GM19035 (cell line): Measurements from ENCODE around the gene BTBD7.

ENCODE experiments used
- ATAC-seq: cut with Tn5 transposase; IDR thresholded peaks from one replicate; pipeline ENCODE4 v1.9.1; 2021; ENCODE audit not compliant: unreplicated experiment

Gene BTBD7

DNA sequence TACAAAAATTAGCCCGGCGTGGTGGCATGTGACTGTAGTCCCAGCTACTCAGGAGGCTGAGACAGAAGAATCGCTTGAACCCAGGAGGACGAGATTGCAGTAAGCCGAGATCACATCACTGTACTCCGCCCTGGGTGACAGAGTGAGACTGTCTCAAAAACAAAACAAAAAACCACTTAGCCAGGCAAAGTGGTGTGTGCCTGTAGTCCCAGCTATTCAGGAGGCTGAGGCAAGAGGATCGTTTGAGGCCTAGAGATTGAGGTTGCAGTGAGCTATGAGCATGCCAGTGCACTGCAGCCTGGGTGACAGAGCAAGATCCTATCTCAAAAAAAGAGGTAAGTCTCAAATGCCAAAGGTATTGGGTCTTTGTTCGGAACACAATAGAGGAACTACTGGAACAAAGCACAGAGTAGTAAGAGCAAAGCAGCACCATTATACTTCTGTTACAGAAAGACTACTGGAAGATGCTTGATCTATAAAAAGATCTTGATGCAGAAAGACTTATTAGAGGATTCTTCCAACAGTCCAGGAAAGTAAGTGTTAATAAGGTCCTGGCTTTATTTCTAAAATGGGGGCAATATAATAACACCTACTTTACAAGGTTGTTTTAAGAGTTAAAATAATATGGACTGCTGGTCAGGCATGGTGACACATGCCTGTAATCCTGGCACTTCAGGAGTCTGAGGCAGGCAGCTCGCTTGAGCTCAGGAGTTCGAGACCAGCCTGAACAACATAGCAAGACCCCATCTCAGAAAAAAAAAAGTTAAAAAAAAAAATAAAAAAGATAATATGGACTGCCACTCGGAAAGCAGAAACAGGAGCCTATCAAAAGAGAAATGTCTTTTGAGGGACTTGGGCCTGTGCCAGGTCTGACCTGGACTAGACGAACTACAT is 29.9 kb downstream of the BTBD7 start:
- ATAC-seq = no peak

DNA sequence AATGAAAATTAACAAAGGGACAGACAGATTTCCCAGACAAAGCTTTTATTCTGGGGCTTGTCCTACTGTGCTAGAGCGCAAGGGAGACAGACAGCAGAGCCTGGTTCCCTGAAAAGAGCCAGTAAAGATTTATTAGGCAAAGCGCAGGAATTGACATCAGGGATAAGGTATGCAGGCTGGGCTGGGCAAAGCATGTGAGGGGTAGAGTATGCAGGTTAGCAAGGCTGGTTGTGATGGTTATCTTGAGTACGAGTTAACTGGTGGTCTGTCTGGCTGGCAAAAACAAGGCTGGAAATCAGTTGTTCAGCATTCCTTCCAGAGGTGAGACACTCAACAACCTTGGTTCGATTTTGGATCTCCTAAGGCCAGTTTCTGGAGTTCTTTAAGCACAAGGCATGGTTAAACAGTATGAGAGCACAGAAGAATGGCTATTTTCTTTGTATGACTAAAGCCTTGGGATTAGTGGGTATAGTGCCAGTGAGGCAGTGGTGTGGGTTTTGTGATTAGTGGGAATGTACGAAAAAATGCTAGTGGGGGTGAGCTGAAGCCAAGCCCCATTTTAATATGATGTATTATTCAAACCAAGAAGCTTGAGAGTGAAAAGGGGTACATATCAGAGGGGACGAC is 30.9 kb downstream of the BTBD7 start:
- ATAC-seq = no peak

DNA sequence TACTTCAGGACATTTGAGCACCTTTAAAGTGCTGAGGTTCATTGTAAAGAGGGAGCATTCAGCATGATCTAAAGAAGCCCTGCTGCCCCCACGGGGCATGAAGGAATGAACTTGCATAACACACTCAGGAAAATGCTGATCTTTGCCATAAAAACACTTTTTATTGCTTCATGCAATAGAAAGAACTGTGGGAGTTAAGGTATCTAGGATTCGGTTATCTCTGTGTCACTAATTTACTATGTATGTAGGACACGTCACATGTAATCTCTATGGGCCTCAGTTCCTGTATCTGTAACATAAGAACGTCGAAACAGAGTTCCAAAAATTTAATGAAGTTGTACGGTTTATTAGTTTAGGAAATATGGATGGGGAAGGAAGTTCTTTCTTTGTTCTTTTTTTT is 33.0 kb downstream of the BTBD7 start:
- no peak for ATAC-seq

DNA sequence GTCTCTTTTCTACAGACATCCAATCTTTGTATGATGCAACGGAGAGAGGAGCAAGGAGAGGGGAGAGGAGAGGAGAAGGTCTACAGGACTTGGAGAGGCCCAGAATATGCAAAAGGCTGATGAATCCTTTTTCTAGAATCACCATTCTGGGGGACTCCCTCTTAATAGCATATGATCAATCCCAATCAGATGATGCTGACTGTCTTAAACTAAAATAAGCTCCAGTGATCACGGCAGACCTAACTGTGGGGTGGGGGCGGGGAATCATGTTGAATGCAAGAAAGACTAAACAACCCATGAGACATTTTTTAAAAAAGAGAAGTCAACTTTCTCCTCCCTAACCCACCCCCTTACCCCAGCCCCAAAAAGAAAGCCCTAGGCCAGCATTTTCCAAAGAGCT is 33.4 kb downstream of the BTBD7 start:
- no peak for ATAC-seq

DNA sequence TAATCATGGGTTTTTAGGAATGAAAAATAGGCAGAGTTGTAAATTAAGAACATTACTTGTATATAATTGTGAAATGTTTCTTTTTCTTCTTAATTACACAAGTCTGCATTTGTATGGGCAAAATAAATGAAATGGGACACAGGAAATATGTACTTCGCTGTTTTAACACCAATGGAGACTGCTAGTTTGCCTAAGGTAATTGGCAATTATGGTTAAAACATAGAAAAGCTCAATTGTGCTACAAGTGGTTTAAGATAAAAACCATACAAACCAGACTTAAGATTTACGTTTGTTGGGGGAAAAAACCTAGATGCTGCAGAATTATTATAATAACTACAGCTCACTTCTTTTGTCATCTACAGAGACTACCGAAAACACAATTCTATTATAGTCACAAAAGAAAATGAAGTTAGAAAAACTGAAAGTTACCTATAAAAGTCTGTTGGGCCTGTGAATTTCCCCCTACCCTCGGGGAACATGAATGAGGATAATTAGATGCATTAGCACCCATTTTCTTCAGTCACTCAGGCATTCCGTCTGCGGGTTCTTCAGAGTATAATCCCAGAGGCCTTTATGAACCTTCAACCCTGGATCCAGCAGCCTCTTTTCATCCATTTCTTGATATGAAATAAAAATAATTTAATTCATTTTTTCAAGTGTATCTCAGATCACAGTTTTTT is 37.2 kb downstream of the BTBD7 start:
- ATAC-seq = no peak

DNA sequence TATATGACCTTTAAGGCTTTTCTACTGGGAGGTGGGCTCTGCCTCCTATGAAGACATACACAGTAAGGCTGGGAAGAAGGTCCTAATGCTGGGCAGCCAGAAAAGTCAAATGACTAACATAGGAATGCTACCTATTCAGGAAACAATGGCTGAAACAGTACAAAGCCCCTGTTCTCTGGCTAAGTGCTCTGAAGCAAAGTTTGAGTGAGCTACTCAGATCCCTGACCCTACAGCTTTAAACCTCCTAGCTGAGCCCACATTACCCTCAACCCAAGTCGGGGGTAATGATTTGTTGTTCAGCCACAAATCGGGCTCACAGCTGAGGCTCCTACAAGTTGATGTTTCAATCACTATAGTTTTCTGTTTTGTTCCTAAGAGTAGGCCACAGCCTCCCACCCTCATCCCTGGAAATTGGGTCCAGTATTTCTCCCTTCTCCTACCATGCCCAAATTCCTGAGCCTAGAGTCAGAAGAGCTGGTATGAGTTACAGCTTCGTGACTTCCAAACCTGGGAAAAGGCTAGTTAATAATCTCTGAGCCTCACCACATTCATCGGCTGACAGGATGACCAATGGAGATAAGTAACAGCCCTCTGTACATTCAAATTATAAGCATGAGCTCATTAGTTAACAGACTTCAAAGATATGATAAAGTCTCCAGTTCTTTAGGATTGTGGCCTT is 46.5 kb downstream of the BTBD7 start:
- no peak for ATAC-seq

DNA sequence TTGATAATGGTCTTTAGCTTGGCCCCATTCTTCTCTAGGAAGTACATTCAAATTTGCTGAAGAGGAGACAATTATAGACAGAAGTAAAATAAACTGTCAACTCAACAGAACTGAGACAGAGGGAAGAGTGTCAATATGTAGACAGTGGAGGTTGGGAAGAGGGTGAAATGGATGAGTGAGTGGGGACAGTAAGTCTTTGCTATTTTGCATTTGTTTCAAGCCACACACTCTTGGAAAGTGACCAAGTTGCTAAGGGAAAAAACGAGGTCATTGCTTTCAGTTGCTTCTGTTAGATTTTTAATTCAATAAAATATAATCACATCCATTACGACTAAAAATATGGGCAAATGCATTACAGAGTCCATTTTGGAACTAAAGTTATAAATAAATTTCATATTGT is 47.8 kb downstream of the BTBD7 start:
- ATAC-seq = no peak

DNA sequence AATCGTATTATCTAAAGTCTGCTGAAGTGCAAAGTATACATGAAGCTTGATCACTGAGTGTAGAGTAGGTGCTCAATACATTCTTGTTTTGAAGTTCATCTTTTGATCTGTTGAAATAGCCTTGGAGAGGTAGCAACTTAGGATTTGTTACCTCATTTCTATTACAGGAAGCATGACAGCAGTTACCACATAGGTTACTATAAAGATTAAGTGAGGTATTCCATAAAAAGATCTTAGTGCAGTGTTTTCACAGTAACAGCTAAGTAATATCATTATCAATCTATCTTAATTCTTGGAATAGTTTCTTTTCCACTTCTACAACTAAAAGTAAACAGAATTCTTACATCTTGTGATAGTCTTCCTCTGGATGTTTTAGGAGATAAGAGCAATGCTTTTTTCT is 50.9 kb downstream of the BTBD7 start:
- ATAC-seq = no peak

DNA sequence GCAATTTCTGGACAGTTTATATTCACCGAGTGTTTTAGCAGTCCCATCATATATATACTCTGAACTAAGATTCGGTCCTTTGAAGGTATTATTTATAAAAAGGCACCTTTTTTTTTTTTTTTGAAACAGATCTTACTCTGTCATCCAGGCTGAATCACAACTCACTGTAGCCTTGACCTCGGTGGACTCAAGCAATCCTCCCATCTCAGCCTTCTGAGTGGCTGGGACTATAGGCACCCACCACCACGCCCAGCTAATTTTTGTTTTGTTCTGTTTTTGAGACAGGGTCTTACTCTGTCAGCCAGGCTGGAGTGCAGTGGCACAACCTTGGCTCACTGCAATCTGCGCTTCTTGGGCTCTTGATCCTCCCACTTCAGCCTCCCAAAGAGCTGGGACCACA is 52.1 kb downstream of the BTBD7 start:
- ATAC-seq = no peak

DNA sequence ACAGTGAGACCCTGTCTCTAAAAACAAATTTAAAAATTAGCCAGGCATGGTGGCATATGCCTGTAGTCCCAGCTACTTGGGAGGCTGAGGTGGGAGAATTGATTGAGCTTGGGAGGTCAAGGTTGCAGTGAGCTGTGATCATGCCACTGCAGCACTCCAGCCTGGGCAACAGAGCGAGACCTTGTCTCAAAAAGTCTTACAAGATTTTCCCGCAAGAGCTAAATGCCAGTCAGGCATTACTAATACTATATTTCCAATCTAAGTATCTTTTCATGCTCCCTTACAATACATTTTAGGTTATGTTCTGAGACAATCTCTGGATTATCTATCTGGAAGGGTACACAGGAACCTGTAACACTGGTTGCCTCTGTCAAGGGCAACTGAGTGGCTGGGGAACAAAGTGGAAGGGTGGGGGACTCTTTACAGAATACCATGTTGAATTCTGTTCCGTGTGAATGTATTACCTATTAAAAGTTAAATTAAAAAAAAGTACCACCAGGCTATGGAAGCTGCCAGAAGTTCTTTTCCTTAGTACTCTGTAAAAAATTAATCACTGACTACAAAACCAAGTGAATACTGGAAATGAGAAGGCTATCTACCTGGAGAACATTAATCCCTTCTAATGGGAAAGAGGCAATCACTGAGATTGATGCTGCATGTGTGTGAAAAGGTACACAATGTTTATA is 56.7 kb downstream of the BTBD7 start:
- no peak for ATAC-seq

DNA sequence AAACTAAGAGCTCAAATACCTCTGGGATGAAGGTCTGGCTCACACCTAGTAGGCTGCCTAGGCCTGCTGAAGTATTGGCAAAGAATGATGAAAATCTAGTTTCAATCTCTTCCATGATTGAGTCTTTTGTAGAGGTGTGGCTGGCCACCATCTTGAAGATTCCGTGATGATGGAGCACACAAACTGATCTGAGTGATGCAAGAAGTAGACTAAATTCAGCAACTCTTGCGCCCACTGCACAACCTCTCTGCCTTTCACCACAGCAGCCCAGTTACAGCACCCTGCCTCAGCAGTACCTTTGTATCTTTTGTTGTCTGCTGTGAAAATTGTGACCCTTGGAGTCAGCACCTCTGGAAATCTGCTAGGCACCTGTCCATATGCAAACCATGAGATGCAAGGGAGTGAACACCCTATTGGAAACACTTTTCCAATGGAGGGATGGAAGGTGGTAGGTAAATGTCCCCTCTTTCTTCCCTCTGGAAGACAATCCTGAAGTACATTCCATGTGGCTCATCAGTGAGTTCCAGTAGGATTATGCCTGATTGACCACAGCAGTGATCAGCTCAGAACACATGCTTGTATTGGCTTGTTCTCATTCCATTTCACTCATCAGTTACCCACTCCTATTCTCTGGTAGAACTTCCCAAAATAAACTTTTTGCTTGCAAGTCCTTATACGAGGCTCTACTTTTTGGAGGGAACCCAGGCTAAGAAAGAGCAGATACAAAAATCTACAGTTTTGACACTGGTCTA is 58.6 kb downstream of the BTBD7 start:
- no peak for ATAC-seq

DNA sequence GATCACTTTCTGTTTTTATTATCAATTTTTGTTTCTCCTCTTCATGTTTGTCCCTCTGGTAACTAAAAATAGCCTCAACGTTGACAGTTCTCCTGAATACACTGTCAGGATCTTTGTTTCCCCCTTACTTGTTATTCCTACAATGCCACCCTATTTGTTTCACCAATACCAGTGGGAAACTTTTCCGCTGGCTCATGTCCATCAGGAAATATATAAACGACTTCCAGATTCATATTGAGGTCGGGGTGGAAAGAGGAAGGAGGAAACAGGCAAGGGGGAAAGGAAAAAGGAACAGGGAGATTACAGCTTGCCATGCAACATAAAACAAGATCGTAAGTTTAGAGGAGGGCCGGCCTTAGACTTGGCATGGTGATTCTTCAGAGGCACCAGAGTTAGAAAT is 61.7 kb downstream of the BTBD7 start:
- ATAC-seq = no peak

DNA sequence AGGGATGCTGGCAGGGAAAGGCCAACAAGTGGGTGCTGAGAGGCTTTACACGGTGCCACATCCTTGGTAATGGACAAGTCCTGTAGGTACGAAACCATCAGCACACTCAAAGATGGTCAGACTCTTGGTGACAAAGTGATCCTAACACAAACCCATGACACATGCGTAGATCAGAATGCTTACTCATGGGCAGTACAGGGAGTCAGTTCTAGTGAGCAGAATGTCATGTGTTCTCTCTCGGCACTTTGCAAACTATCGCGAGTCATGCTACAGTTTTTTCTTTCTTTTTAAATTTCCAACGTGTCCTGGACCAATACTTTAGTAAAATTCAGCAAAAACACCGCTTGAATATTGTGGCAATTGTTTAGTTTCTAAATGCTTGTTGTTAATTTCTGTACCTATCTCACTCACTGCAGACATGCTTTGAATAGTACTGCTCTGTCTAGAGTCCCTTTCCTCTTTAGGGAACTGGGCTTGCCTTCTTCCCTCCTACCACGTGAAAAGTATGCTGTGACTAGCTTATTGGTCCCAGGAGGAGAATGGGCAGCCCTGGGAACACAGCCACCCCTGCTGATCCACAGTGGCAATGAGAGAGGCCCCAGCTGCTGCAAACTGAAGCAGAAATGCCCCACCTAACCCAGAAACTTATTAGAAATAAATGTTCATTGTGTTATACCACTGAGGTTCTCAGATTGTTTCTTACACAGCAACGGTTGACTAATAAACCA is 63.3 kb downstream of the BTBD7 start:
- ATAC-seq = no peak

DNA sequence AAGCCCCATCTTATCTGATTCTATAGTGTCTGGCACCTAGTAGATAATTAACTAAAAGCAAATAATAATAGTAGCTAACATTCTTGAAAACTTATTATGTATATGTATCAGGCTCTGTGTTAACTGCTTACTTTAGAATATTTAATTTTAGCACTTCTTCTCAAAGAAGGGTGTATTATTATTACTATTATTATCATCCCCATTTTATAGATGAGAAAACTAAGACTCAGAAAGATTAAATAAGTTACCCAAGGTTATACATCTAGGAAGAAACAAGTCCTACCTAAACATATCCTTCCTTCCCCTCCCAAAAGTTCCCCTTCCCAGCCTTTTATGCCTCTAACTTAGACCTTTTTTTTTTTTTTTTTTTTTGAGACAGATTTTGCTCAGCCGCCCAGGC is 64.4 kb downstream of the BTBD7 start:
- ATAC-seq = no peak

DNA sequence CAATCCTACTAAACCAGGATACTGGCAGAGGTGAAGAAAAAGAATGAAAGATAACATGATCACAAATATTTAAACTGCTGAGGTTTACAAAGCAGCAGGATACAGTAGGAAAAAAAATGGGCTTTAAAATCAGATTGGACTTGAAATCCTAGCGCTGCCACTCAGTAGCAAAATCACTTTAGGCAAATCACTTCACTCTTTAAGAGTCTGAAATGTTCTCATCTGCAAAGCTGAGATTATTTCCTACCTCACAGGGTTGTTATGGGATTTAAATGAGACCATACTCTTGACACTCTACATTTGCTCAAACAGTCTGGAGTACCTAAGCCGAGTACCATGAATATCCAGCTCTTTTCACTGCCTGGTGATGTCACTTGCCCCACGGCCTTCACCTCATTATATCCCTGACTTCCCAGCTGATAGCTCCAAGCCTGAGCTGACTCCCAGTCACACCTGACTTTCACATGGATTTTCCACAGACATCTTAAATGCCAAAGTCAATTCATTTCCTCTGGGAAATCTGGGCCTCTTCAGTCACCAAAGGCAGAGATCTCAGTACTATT is 65.6 kb downstream of the BTBD7 start:
- ATAC-seq = no peak

DNA sequence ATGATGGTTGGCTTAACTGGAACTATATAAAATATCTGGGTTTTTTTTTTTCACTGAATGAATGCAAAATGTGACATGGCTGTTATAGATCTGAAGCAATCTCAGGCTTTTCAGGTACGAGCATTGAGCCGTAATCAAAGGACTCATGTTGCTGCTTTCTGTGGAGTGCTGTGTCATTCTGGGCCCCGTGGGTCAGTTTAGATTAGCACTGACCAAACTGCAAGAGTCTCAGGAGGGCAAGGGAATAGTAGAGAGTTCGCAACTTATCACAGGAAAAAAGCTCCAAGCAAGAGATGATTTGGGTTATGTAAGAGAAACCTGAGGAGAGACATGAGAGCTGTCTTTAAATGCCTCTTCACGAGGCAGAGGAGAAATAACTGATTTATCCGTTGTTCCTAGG is 66.7 kb downstream of the BTBD7 start:
- no peak for ATAC-seq

DNA sequence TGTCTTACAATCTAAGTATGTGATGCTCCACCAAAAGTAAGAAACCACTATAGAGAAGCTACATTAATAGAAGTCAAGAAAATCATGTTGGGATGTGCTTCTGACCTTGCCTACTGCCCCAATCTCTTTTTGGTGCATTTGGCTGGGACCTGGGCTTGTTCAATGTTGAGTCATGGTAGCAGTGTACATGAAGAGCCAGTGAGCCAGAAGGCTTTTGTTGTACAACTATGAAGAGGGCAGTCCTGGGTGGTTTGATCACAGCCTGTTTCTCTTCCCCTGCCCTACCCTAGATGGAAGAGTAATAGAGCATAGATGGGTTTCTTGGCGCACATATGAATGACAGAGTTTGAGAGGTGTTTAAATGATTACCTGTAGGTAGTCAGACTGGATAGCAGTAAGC is 69.4 kb downstream of the BTBD7 start:
- no peak for ATAC-seq

DNA sequence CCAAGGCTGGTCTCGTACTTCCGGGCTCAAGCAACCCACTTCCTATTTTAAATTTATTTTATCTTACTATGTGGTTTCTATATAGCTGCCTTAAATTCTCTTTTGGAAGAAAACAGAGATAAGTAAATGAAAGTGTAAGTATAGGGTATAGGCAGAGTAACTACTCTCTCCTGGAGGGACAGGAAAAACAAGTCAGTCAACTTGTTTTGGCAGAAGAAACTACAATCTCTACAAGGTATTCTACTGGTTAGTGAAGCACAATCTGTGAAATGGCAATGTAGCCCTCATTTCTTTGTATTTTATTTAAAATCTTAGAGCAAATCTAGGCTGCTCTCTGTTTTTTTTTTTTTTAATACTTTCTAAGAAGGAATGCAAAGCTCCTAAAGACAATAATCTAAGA is 70.4 kb downstream of the BTBD7 start:
- no peak for ATAC-seq

DNA sequence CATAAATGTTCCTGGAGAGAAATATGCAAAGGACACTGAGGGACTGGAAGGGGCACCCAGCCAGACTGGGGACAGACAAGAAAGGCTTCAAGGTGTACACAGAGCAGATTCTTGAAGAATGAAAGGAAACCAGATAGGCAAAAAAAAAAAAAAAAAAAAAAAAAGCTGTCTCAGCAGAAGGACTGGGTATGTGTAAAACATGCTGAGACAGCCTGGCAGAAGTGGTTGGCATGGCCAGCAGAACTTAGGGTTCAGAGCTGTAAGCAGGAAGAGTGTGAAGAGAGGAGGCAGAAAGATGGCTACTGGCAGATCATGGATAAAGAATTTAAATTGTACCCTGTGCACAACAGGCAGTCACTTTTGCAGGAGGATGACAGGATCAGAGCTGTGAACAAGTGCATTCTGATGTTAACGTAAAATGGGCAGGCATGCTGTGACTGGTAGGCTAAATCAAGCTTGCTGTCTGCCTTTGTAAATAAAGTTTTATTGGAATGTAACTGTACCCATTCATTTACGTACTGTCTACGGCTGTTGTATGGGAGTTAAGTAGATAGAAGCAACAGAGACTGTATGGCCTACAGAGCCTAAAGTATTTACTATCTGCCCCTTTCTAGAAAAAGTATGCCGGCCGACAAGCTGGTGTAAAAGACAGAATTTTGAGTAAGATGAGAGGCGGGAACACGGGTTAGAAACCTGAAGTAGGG is 83.6 kb downstream of the BTBD7 start:
- ATAC-seq = no peak
